HG03571 (cell line): ENCODE data around the gene WASHC4.

Experiments used
- ATAC-seq: cut with Tn5 transposase; IDR thresholded peaks from one replicate; pipeline ENCODE4 v1.9.1; 2021; ENCODE audit not compliant: unreplicated experiment

WASHC4 gene

GRCh38 chr12:105107494-105108371 is at the start of gene WASHC4:
TSS of gene WASHC4 (plus strand) at chr12:105107731. CDS start at chr12:105107801, 70 bp downstream.
- ATAC-seq: peak; percentile 77

GRCh38 chr12:105060715-105061378 is 46.7 kb upstream of the WASHC4 start:
- no peak for ATAC-seq

DNA sequence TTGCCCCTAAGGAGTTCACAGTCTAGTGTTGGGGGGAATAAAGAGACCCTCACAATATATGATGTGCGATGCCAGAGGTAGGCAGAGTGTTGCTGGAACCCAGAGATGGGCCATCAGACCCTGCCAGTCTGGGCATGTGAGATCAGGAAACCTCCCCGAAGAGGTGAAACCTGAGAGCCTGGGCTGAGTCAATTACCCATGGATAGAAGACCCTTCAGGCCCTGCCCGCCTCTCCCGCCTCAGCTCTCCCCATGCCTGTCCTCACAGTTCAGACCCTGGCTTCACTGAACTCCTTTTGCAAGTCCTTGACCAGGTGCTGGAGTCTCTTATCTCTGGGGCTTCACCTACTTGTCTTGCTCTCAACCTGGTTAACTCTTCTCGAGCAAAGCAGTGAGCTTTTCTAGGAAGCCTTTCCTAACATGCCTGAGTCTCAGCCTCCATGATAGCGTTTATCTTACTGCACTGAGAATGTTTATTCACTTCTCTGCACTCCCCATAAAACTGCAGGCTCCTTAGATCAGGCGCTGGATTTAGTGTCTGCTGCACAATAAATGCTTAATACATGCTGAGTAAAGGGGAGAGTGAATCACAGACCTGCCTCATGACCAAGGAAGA is 42.9 kb upstream of the WASHC4 start:
- ATAC-seq: no peak

GRCh38 chr12:105067511-105068031 is 40.0 kb upstream of the WASHC4 start:
- ATAC-seq: no peak

DNA sequence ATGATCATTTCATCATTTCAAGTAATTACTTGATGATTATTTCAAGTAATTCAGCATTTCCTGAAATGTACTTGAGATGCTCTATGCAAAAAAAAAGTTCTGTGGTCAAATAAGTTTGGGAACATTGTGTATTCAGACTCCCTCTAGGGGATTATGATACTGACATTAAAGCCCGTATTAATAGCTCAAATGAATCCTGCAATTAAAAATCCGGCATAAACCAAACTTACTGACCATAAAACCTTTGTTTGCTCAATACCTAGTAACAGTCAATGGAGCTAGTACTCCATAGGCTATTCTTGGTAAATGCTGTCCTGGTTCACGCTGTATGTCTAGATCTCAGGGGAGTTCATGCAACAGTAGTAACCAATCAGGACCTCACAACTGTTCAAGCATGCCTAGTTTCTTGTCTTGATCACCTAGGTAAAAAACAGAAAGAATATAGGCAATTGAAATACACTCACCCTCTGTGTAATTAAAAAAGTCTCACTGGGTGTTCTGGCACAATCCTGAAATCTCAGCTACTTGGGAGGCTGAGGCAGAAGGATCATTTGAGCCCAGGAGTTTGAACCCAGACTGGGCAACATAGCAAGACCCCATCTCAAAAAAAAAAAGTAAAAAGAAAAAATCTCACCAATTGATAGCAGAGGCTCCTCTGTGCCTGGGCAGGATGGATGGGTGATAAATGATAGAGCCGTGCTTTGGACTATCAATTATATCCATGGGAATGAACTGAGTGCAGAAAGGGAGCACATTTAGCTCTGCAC is 37.4 kb upstream of the WASHC4 start:
- ATAC-seq: no peak

GRCh38 chr12:105071981-105072380 is 35.5 kb upstream of the WASHC4 start:
- no peak for ATAC-seq

DNA sequence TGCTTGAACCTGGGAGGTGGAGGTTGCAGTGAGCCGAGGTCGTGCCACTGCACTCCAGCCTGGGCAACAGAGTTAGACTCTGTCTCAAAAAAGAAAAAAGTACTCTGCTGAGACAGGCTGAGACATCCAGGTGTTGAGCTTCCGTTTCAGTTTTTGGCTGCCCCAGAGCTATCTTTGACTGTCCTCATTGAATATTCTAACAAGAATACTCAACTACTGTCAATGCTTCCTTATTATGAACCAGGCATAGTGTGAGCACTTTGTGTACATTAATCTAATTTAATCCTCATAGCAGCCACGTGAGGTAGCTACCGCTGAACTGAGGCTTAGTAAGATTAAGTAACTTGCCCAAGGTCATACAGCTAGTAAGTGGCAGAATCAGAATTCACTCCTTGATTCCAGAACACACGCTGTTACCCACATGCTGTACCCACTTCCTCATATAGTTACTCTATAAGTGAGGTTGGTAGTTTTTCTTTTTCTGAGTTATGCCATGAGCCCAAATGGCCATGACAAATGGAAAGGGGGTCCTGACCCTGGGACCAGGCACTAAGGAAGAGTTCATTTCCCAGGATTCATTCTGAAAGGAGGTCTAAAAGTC is 34.5 kb upstream of the WASHC4 start:
- no peak for ATAC-seq

- ATAC-seq: no peak
These were observed 31.4 kb upstream of the WASHC4 start for GRCh38 chr12:105076098-105076497.

DNA sequence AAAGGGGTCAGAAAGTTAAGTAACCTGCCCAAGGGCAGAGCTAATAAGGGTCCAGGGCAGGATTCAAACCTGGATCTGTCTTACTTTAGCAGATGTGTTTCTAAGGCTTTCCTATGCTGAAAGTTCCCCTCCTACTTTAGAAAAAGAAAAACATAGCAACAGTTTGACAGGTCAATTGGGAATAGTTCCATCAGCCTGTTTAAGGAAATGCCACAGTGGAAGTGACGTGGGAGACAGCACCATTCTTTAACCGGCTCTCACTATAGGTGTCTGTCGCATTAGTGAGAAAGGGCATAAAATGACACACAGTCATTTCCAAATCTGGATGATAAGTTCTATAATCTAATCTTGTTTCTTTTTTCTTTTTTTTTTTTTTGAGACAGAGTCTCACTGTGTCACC is 30.6 kb upstream of the WASHC4 start:
- ATAC-seq: no peak

DNA sequence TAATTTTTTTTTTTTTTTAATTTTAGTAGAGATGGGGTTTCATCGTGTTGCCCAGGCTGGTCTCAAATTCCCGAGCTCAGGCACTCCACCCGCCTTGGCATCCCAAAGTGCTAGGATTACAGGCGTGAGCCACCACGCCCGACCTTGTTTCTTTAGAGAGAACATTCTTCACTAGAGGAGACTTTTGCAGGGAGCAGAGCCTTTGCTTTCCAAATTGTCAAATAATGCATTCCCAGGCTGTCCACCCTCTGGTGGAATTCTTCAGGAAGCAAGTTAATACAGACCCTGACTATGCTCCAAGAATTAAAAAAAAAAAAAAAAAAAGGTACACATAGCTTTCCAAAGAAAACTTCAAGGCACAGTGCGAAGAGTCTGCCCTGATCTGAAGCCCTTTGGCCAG is 30.1 kb upstream of the WASHC4 start:
- ATAC-seq: no peak

DNA sequence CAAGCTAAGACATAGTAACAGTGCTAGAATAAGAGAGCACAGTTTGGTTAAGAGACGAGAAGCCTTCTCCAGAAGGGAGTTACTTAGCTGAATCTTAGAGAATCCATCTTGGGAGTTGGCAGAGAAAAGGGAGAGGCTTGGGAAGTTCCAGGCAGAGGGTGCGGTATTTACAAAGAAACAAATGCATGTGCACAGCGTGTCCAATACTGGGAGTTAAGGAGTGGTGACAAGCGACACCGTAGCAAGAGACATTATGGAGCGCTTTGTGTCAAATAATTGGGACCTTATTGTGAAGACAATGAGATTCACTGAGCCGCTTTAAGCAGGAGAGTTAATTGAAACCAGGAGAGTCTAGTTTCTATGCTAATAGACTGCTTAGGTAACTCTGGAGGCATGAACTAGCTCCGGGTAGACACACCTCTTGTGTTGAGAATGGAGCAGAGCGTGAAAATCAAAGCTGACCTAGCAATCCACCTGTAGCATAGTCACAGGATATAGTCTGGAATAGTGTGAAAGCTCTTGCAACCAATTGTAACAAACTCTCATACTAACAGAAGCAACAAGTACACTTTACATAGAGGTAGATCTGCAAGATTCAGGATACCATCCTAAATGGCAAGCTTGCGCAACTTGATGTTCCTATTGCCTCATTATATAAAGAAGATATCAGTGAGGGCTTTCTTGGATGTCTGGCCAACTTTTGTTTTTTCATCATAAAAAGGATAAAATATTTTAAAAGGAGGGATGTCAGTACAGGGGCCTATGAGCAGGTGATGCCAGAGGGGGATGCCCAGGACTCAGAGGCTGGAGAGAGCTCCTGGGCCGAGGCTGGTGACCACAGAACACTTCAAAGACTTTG is 28.6 kb upstream of the WASHC4 start:
- ATAC-seq: no peak

DNA sequence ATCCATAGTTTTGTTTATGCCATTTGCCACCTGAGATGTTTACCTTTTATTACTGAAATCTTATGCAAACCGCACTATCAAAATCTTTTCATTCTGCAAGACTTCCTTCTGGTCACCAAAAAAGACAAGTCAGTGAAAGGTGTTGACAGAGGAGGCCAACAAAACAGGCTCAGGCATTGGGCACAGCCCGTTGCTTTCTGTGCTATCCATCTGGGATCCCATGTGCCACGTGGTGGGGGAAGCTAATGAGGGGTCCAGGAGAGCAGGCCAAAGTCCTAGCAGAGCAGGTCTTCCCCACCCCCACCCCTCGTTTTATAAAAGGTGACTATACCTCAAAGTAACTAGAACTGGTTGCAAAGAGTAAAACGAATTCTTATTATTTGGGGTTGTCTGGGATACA is 24.5 kb upstream of the WASHC4 start:
- no peak for ATAC-seq

- no peak for ATAC-seq
These were observed 23.9 kb upstream of the WASHC4 start for GRCh38 chr12:105083551-105084105.

DNA sequence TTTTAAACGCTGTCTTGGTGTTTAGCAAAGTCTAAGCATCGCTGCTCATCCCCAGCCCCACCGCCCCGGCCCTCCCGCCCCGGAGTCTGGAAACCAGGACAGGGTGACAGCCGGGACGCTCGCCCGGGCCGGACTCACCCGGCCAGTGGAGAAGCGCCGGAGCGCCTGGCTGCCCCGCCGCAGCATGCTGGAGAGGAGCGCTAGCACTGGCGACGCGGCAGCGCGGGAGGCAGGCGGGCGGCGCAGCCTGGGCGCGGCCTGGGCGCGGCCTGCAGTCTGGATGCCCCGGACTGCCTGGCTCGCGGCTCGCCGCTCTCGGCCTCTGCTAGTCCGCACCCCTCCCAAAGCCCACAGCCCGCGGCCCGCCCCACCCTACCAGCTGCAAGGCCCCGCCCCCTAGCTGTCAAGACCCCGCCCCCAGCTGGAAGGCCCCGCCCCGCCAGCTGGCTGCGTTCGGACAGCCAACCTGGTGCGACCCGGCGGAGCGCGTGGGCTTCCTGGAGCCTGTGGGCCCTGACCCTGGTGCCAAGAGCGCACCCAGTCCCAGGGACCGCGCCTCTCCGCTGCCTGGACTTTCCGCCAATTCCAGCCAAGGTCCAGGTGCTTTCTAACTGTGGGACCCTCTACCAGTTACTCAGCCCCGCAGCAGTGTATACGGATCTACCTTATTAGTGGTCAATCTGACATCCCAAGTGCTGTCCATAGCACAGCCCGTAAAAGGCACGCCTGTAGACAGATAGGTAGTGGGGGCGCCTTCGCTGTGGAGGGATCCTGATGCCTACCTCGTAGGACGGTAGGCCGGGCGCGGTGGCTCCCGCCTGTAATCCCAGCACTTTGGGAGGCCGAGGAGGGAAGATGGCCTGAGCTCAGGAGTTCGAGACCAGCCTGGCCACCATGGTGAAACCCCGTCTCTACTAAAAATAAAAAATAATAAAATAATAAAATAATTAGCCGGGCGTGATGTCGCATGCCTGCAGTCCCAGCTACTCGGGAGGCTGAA is 23.0 kb upstream of the WASHC4 start, which contains the start of gene ALDH1L2:
TSS of gene ALDH1L2 (minus strand) at position 208 of the 1,000 bp plus-strand sequence. CDS start at position 186, 22 bp downstream.
- peak; percentile 61 for ATAC-seq

- no peak for ATAC-seq
These were observed 22.0 kb upstream of the WASHC4 start for GRCh38 chr12:105085501-105085900.

- ATAC-seq: no peak
These were observed 17.7 kb upstream of the WASHC4 start for GRCh38 chr12:105089817-105090216.

GRCh38 chr12:105090361-105090760 is 17.2 kb upstream of the WASHC4 start:
- ATAC-seq: no peak
